ENCODE data around the gene USP38.
"Not testable (repeated sequence)": the region's sequence is repeated elsewhere in the genome, so short reads cannot be mapped to it uniquely, and the experiment has no call there.

The USP38 gene

GRCh38 chr4:143212566-143212965 lies 27.8 kb downstream of the USP38 start:
- DNase-seq: no peak

GRCh38 chr4:143215873-143216272 lies 31.2 kb downstream of the USP38 start:
- no peak for DNase-seq

GRCh38 chr4:143224255-143224654 lies 39.5 kb downstream of the USP38 start:
- no peak for DNase-seq

GRCh38 chr4:143225167-143225566 lies 40.5 kb downstream of the USP38 start:
- DNase-seq: no peak

- DNase-seq: no peak
These were observed 46.0 kb downstream of the USP38 start for GRCh38 chr4:143230683-143231082.

- DNase-seq: no peak
These were observed 47.6 kb downstream of the USP38 start for GRCh38 chr4:143232277-143232676.

GRCh38 chr4:143234153-143234552 lies 49.4 kb downstream of the USP38 start:
- no peak for DNase-seq

GRCh38 chr4:143237195-143237594 lies 52.5 kb downstream of the USP38 start:
- not testable (repeated sequence) for DNase-seq

GRCh38 chr4:143240939-143241679 lies 56.4 kb downstream of the USP38 start:
- no peak for DNase-seq

GRCh38 chr4:143241892-143242291 lies 57.2 kb downstream of the USP38 start:
- no peak for DNase-seq

- no peak for DNase-seq
These were observed 58.3 kb downstream of the USP38 start for GRCh38 chr4:143243041-143243440.

GRCh38 chr4:143246977-143247376 lies 62.3 kb downstream of the USP38 start:
- no peak for DNase-seq

GRCh38 chr4:143247866-143248265 lies 63.1 kb downstream of the USP38 start:
- DNase-seq: no peak

GRCh38 chr4:143248827-143249226 lies 64.1 kb downstream of the USP38 start:
- no peak for DNase-seq

- no peak for DNase-seq
These were observed 65.9 kb downstream of the USP38 start for GRCh38 chr4:143250617-143251016.

GRCh38 chr4:143251348-143251747 lies 66.6 kb downstream of the USP38 start:
- DNase-seq: no peak

GRCh38 chr4:143251779-143252178 lies 67.1 kb downstream of the USP38 start:
- DNase-seq: no peak

GRCh38 chr4:143252478-143252877 lies 67.8 kb downstream of the USP38 start:
- no peak for DNase-seq

GRCh38 chr4:143253166-143253565 lies 68.4 kb downstream of the USP38 start:
- no peak for DNase-seq

GRCh38 chr4:143254491-143255226 lies 69.9 kb downstream of the USP38 start:
- no peak for DNase-seq

- no peak for DNase-seq
These were observed 71.7 kb downstream of the USP38 start for GRCh38 chr4:143256456-143256855.

- DNase-seq: no peak
These were observed 72.6 kb downstream of the USP38 start for GRCh38 chr4:143257356-143257755.

- DNase-seq: no peak
These were observed 76.0 kb downstream of the USP38 start for GRCh38 chr4:143260750-143261149.

GRCh38 chr4:143262838-143263237 lies 78.1 kb downstream of the USP38 start:
- DNase-seq: no peak

- DNase-seq: not testable (repeated sequence)
These were observed 83.0 kb downstream of the USP38 start for GRCh38 chr4:143267690-143268089.
